Large intestine (tissue), 3 donors: ENCODE results near the gene POLR3E. TPM values are rescaled to one million over a fixed set of nuclear protein-coding genes. Genes with fewer than 3 reads are reported as not detected.

Source experiments
- DNase-seq, 2 donors: peaks; one replicate each; pipeline versions ENCODE4 v3.0.0 to v3.0.0-alpha.2; 2013
- H3K27ac ChIP-seq: one replicate; pipeline ENCODE4 v1.5.1; 2013; ENCODE audit warnings: low read length
- H3K27me3 ChIP-seq: 2 replicates; pipeline ENCODE4 v1.6.1; 2013; ENCODE audit warnings: low read length; ENCODE audit not compliant: control insufficient read depth, insufficient read depth
- H3K36me3 ChIP-seq: 2 replicates; pipeline ENCODE4 v1.6.1; 2013; ENCODE audit warnings: low read length; ENCODE audit not compliant: control insufficient read depth, insufficient read depth
- H3K4me1 ChIP-seq: one replicate; pipeline ENCODE4 v1.6.1; 2013; ENCODE audit warnings: low read length; ENCODE audit not compliant: control insufficient read depth, insufficient read depth
- H3K4me3 ChIP-seq: one replicate; pipeline ENCODE4 v1.5.1; 2013; ENCODE audit warnings: low read length
- H3K9me3 ChIP-seq: one replicate; pipeline ENCODE4 v1.6.1; 2013; ENCODE audit warnings: mild to moderate bottlenecking, low read depth, low read length, moderate library complexity; ENCODE audit not compliant: control insufficient read depth
- WGBS: methylation state at CpG from one replicate; pipeline ENCODE4 v1.1.5; 2013; ENCODE audit warnings: low lambda C conversion rate; ENCODE audit not compliant: insufficient coverage; 5-methylcytosine and 5-hydroxymethylcytosine counted together
- polyA plus RNA-seq: library from polyadenylated mRNA; unstranded; fragments of 120-200 nt; gene quantifications from one replicate; pipeline ENCODE4 v1.2.1, GENCODE V29; 2013

POLR3E gene
- polyA plus RNA-seq, 1 donor: 54.8 TPM

DNA sequence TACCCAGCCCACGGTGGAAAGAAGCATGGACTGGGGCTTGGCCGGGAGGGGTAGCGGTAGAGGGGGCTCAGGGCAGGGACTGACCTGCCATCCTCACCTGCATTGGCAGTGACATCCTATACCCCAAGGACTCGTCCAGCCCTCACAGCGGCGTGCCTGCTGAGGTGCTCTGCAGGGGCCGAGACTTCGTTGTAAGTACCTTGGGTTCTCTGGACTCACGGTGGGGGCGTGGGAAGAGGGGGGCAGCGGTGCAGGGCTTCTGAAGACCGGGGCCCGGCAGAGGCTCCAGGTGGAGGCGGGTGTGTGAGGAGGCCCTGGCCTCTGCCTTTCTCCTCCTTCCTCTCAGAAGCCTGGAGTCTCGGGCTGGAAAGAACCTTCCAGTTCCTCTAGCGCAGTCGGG, 25.5 kb downstream of the POLR3E start:
- H3K36me3 ChIP-seq: peaks cover 86% of the 10 kb centered on the region

GRCh38 chr16:22323173-22323958, 26.2 kb downstream of the POLR3E start:
- Histone ChIP-seq H3K4me1 (no peaks in the 10 kb centered on the region), H3K4me3 (no peak overlapping the region), H3K27ac (no peak overlapping the region), H3K27me3 (no peaks in the 10 kb centered on the region), H3K9me3 (peaks cover 2% of the 10 kb centered on the region), H3K36me3 (peaks cover 88% of the 10 kb centered on the region)
- no CpG with 5 or more reads among the region's 12 CpGs for WGBS
- DNase-seq: no peak

More for the DNA sequence above, 25.5 kb downstream of the POLR3E start:
- Histone ChIP-seq H3K27me3 (no peaks in the 10 kb centered on the region), H3K4me1 (no peaks in the 10 kb centered on the region), H3K27ac (no peak overlapping the region), H3K4me3 (no peak overlapping the region), H3K9me3 (peaks cover 2% of the 10 kb centered on the region)
- no CpG with 5 or more reads among the region's 17 CpGs for WGBS
- DNase-seq: no peak

- no CpG with 5 or more reads among the region's 24 CpGs for WGBS
- no peaks in the 10 kb centered on the region for H3K27me3 ChIP-seq
- peaks cover 88% of the 10 kb centered on the region for H3K36me3 ChIP-seq
- DNase-seq: no peak
- H3K4me3 ChIP-seq: no peak overlapping the region
- no peak overlapping the region for H3K27ac ChIP-seq
- no peaks in the 10 kb centered on the region for H3K4me1 ChIP-seq
- peaks cover 2% of the 10 kb centered on the region for H3K9me3 ChIP-seq
These were observed 27.0 kb downstream of the POLR3E start for GRCh38 chr16:22323959-22324786.

DNA sequence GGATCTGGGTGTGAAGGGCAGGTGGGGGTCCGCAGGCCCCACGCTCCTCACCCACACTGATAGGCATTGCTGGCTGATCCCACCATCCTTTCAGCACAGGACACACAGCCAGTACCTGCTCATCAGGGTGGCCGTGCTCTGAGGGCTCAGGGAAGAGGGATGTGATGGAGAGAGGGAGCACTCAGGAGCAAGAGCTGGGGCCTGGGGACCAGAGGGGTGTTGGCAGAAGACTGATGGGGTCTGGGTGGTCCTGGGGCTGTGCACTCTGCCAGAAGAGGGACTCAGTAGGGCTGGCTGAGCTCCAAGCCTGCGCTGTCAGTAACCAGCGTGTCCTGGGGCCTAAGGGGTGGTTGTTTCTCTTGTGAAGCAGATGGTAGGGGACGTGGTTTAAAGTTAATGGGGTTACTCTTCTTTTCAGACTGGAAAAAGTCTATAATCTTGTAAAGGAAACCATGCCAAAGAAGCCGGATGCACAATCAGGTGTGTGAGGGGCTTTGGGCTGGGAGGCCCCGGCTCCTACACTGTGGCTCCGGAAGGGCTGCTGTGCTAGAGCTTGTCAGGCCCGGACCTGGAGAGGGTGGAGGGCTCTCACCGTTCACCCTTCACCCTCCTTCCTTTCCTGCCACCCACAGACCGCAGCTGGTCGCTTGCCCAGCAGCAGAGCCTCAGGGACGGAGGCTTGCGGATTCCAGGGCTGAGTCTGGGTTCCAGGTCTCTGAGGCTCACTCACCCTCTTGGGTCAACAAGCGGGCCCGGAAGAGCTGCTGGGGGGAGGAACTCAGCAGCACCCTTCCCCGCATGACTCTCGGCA, 27.8 kb downstream of the POLR3E start:
- H3K27ac ChIP-seq: no peak overlapping the region
- peaks cover 2% of the 10 kb centered on the region for H3K9me3 ChIP-seq
- H3K27me3 ChIP-seq: no peaks in the 10 kb centered on the region
- no CpG with 5 or more reads among the region's 19 CpGs for WGBS
- peaks cover 89% of the 10 kb centered on the region for H3K36me3 ChIP-seq
- no peak overlapping the region for H3K4me3 ChIP-seq
- H3K4me1 ChIP-seq: no peaks in the 10 kb centered on the region
- DNase-seq: no peak

DNA sequence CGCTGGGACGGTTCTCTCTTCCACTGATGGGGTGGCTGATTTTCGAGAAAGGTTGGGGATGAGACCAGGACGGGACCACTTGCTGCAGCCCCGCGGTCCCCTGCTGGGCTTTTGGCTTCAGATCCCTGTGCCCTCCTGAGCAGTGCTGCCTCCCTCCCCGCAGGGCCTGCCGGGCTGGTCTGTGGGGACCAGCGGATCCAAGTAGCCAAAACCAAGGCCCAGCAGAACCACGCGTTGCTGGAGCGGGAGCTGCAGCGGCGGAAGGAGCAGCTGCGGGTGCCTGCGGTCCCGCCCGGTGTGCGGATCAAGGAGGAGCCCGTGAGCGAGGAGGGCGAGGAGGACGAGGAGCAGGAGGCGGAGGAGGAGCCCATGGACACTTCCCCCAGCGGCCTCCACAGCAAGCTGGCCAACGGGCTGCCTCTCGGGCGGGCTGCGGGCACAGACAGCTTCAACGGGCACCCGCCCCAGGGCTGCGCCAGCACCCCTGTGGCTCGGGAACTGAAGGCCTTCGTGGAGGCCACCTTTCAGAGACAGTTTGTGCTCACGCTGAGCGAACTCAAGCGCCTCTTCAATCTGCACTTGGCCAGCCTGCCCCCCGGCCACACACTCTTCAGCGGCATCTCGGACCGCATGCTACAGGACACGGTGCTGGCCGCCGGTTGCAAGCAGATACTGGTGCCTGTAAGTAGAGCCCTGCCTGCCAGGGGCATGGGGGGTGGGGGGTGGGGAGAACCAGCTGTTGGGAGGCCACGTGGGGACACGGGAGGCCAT, 28.6 kb downstream of the POLR3E start:
- H3K36me3 ChIP-seq: peaks cover 89% of the 10 kb centered on the region
- no peaks in the 10 kb centered on the region for H3K4me1 ChIP-seq
- no peak overlapping the region for H3K27ac ChIP-seq
- DNase-seq: no peak
- peaks cover 2% of the 10 kb centered on the region for H3K9me3 ChIP-seq
- no CpG with 5 or more reads among the region's 46 CpGs for WGBS
- no peak overlapping the region for H3K4me3 ChIP-seq
- no peaks in the 10 kb centered on the region for H3K27me3 ChIP-seq

- H3K27ac ChIP-seq: no peak overlapping the region
- DNase-seq: no peak
- peaks cover 2% of the 10 kb centered on the region for H3K9me3 ChIP-seq
- H3K36me3 ChIP-seq: peaks cover 88% of the 10 kb centered on the region
- H3K4me3 ChIP-seq: no peak overlapping the region
- no peaks in the 10 kb centered on the region for H3K4me1 ChIP-seq
- no peaks in the 10 kb centered on the region for H3K27me3 ChIP-seq
- 100% methylated on average over 1 of the region's 4 CpGs for WGBS
These were observed 29.1 kb downstream of the POLR3E start for GRCh38 chr16:22326369-22326652.

DNA sequence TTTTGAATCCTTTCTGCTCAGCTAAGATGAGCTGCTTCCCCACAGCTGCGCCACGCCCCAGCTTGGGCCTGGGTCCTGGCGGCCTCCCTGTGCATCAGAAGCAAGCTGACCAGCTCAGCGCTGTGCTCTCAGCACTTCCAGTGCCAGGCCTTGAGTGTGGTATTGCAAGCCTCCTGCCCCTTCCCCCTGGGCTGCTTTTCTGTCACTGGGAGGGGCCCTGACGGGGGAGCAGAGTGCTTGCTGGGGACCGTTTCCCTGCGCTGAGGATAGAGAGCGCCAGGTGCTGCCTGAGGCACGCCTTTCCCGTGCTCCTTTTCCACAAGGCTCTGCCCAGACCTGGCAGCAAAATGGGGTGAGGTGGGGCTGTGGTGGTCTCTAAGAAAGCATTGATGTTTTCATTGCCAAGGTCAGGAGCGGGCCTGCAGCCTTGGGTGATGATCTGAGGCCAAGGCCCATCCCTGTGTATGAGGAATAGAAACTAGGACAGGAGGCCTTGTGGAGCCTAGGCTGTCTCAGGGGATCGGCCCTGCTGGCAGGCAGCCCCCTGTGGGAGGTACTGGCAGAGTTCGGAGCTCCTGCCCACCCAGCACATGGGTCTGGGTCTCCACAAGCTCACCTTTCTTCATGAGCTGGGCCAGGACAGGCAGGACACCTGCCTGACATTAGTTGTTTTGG, 29.7 kb downstream of the POLR3E start:
- WGBS: no CpG with 5 or more reads among the region's 13 CpGs
- Histone ChIP-seq H3K4me1 (no peaks in the 10 kb centered on the region), H3K27me3 (no peaks in the 10 kb centered on the region), H3K9me3 (peaks cover 2% of the 10 kb centered on the region), H3K27ac (no peak overlapping the region), H3K4me3 (no peak overlapping the region), H3K36me3 (peaks cover 88% of the 10 kb centered on the region)
- no peak for DNase-seq

DNA sequence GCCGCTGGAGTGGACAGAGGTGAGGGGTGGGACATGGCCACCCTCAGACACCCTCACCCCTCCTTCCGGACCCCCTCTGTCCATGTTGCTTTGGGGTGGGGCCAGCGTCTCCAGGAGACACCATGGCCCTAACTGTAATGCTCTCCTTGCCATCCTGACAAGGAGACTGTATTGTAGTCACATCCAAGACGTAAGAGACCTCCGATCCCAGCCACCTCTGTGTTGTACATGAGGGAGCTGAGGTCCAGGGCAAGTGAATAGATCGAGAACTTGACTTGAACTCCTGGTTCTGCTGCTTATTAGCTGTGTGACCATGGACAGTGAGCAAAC, 30.2 kb downstream of the POLR3E start:
- no CpG with 5 or more reads among the region's 6 CpGs for WGBS
- peaks cover 2% of the 10 kb centered on the region for H3K9me3 ChIP-seq
- H3K4me1 ChIP-seq: no peaks in the 10 kb centered on the region
- H3K4me3 ChIP-seq: no peak overlapping the region
- H3K36me3 ChIP-seq: peaks cover 88% of the 10 kb centered on the region
- no peaks in the 10 kb centered on the region for H3K27me3 ChIP-seq
- H3K27ac ChIP-seq: no peak overlapping the region
- no peak for DNase-seq

DNA sequence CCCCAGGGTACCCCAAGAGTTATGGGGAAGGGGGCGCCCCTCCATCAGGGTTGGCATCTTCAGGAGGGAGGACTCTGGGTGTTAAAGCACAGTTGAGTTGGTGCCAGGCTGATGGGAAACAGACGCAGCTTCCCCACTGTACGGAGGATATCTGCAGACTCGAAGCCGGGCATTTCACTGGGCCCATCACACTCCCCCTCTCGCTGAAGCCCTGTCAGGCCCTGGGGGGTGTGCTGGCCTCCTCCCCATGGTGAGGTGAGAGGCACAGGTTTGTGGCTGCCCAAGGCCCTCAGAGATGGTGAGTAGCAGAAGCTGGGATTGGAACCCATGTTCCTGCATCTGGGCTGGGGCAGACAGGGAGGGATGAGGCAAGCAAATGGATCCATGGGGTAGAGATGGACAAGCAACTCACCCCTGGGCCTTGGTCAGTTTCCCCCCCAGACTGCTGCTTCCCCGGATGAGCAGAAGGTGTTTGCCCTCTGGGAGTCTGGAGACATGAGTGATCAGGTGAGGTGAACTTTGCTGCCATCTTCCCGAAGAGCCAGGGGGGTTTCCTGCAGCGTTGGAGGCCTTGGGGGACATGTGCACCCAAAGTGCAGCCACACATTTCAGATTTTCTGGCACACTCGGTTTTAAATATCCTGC, 31.0 kb downstream of the POLR3E start:
- Histone ChIP-seq H3K36me3 (peaks cover 82% of the 10 kb centered on the region), H3K9me3 (peaks cover 2% of the 10 kb centered on the region), H3K4me1 (no peaks in the 10 kb centered on the region), H3K27me3 (no peaks in the 10 kb centered on the region), H3K27ac (no peak overlapping the region), H3K4me3 (no peak overlapping the region)
- no peak for DNase-seq
- no CpG with 5 or more reads among the region's 10 CpGs for WGBS
